ENCODE data around the gene MRPL21.

DNA sequence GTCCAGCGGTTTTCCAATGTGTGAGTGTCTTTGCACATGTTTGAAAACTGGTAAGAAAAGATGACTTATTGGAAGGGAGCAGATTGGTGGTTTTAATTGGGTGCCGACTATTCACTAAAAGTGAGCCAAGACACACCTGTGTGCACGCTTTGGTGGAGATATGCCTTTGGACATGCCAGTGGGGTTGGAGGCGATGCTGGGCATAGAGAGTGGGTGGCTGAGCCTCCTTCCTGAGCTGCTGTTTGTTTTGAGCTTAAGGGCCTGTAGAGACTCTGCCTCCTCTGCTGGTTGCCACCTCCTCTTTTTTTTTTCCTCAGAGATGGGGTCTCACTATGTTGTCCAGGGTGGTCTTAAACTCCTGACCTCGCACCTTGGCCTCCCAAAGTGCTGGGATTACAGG is 9.6 kb upstream of the MRPL21 start:
- TF ChIP-seq, protein P1, sequence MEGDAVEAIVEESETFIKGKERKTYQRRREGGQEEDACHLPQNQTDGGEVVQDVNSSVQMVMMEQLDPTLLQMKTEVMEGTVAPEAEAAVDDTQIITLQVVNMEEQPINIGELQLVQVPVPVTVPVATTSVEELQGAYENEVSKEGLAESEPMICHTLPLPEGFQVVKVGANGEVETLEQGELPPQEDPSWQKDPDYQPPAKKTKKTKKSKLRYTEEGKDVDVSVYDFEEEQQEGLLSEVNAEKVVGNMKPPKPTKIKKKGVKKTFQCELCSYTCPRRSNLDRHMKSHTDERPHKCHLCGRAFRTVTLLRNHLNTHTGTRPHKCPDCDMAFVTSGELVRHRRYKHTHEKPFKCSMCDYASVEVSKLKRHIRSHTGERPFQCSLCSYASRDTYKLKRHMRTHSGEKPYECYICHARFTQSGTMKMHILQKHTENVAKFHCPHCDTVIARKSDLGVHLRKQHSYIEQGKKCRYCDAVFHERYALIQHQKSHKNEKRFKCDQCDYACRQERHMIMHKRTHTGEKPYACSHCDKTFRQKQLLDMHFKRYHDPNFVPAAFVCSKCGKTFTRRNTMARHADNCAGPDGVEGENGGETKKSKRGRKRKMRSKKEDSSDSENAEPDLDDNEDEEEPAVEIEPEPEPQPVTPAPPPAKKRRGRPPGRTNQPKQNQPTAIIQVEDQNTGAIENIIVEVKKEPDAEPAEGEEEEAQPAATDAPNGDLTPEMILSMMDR (IDR thresholded peaks at IDR 0.05 in 4 of 5, conservative IDR thresholded peaks at IDR 0.05 in 1 of 5) = no peak
- TF ChIP-seq POLR2A (IDR thresholded peaks at IDR 0.05) = no peak

All from gastrocnemius medialis (tissue), 4 donors.